ENCODE results near the gene DSG2. TPM values are rescaled to one million over a fixed set of nuclear protein-coding genes. Genes with fewer than 3 reads are reported as not detected.
"Not testable (repeated sequence)": the region's sequence is repeated elsewhere in the genome, so short reads cannot be mapped to it uniquely, and the experiment has no call there.

The DSG2 gene
- total RNA-seq, result 10.8 TPM

DNA sequence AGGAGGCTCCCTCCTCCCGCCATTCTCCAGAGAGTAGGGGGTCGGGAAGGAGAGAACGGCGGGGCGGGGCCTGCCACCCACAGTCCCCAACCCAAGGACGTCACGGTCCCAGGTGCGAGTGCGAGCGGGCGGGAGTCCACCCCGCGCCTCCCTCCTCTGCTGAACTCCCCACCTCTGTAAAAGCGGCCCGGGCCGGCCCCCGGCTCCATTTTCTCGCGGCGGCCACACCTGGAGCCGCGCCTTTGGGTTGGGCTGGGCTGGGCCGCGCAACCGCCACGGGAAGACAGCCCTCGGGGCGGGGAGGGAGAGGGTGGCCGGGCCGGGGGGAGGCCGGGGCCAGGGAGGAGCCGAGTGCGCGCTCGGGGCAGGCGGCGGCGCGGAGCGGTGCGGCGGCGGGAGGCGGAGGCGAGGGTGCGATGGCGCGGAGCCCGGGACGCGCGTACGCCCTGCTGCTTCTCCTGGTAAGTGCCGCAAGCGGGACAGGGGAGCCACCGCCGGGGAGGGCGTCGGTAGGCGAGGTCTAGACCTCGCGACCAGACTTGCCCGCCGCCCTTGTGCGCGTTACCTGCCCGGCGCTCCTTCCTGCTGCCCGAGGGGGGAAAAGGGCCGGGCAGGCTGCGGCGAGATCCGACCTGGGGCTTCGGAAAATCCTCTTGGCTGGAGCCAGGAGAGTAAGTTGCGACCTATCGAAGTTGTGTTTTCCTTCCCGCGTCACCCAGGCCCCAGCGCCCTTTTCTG, at the start of gene DSG2:
Gene DSG2 (plus strand): TSS at position 342 of the 738 bp plus-strand sequence. CDS start 75 bp downstream, at position 417.
- peak; percentile 60 for DNase-seq (ENCODE audit: low spot score)
- intact Hi-C loops (cut with DNase I), result no loop called here
- ATAC-seq, result peak; percentile 80

DNA sequence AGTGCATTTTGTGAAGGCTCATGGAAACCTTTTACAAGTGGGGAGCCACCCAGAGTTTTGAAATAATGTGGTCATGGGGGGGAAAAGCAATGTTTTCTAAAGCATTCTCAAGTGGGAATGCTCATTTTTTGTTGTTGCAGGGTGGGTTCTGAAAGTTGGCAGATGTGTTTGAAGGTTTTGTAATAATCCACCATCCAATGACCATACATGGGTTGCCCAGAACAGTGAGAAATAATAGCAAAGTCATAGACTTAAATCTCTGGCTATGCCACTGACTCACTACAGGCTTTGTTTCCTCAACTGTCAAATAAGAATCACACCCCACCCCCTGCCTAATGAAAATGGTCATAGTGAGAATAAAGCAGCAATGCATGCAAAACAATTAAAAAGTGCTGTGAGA, 47.6 kb upstream of the DSG2 start:
- intact Hi-C loops (cut with DNase I), result no loop called here
- DNase-seq (ENCODE audit: low spot score), result no peak
- no peak for ATAC-seq

DNA sequence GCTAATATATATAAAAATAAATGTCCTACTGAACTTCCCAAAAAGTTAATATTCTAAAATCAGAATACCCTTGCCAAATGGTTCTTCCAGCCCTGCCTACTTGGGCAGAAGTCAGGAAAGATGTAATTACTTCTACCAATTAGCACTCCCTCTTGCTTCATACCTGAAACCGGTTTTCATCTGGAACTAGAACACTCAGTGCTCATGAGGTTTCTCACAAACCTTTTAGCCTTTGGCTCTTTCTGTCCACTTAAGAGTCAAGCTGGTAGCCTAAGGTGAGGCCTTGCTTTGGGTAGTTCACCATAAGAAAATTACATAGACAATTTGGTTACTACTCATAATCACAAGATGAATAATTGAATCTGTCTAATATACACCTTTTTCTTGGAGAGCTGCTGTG, 46.4 kb upstream of the DSG2 start:
- no peak for DNase-seq (ENCODE audit: low spot score)
- intact Hi-C loops (cut with DNase I), result no loop called here
- ATAC-seq, result no peak

DNA sequence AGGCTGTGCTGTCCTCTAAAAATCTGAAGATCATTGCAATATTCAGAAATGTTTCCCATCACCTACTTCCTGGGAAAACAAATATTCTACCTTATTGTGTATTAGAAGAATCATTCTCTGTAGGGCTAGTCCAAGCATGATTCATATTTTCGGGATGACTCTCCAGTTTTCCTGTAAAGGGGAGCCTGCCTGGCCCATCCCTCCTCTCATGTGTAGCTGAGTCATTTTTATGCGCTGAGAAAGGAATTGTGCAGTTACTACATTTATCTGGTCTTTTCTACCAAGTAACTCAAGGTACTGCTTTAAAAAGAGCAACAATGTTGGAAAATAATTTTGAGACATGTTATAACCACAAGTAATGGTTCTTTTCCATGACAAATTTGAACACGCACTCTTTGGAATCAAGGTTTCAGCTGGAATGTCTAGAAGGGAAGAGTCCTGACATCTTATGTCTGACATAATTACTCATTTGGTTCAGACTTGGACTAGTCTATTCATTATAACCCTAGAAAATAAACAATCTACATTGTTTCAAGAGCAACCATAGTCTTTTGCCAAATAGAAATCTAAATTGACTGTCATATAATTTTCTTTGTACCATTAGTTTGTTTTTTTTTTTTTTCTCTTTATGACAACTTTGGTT, 43.8 kb upstream of the DSG2 start:
- DNase-seq (ENCODE audit: low spot score) (no peak), ATAC-seq (no peak)
- intact Hi-C loops (cut with DNase I), result no loop called here

DNA sequence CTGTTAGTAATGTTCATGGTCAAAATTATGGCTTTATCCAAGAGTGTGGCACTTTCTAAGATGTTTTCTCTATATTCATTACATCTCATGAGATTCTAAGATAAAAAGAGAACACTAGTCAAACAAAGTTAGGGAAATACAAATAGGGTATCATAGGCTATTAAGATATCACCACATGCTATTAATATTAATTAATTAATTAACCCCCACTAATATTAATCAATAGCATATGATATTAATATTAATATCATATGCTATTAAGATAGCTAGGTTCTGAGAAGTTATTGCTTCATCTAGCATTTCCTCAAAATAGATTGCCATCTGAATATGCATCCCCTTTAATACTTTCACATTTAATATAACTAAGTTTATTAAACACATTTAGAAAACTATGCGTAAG, 28.3 kb upstream of the DSG2 start:
- no peak for ATAC-seq
- intact Hi-C loops (cut with DNase I), result no loop called here
- DNase-seq (ENCODE audit: low spot score), result no peak

DNA sequence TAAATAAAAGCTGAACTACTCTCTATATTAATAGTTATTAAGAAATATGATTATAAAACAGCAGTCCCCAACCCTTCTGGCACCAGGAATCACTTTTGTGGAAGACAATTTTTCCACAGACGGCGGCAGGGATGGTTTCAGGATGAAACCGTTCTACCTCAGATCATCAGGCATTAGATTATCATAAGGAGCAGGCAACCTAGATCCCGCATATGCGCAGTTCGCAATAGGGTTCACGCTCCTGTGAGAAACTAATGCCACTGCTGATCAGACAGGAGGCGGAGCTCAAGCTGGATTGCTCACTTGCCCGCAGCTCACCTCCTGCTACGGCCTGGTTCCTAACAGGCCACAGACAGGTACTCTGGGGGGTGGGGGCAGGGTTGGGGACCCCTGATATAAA, 19.3 kb upstream of the DSG2 start:
- ATAC-seq, result no peak
- DNase-seq (ENCODE audit: low spot score), result no peak
- intact Hi-C loops (cut with DNase I), result no loop called here

DNA sequence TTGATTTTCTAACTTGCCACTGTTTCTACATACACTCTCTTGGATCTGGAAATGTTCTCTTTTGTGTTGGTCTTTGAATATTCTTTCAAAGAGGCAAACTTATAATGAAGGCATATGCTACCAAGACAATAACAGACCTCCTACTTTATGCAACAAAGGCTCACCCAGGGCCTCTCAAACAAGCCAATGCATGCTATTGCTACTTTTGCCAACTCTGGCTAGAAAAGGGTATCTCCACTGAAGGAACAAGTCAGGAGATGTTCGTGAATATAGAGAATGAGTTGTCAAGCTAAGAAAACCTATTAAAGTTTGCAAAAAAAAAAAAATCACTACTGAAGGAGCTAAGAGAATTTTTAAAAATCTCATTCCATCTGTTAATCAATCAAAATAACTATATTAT, 15.9 kb upstream of the DSG2 start:
- ATAC-seq, result no peak
- intact Hi-C loops (cut with DNase I), result no loop called here
- no peak for DNase-seq (ENCODE audit: low spot score)

DNA sequence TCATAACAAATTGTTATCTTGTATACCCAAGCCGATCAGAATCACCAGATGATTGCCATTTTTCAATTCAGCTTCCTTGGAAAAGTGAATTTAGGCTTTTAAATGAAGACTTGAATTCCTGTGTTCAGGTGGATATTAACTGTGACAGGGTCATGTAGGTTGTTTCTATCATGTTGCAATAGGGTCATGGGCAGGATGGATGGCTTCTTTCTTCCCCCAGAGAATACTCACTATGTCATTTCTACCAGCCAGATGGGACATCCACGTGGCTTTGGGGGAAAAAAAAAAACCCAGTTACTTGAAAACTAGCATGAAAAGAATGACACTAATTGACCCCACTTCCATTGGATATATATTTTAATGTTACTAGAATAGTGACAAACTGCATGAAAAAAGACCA, 14.6 kb upstream of the DSG2 start:
- intact Hi-C loops (cut with DNase I), result no loop called here
- no peak for DNase-seq (ENCODE audit: low spot score)
- no peak for ATAC-seq

DNA sequence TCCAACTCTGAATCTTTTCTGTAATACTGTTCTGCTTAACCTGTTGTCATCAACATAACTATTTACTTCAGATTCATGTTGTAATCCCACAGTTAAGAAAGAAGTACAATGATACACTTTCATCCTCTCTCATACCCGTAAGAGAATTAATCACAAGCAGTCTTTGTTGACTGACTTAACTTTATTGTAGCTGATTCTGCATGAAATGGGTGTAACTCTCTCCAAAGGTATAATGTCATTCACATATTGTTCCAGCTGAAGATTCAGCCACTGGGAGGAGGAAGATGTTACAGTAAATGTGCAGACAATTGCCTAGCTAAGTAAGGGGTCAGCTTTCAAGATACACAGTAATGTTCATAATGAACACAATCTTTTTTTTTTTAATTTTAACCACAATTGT, 13.5 kb upstream of the DSG2 start:
- ATAC-seq, result no peak
- no peak for DNase-seq (ENCODE audit: low spot score)
- intact Hi-C loops (cut with DNase I), result no loop called here

DNA sequence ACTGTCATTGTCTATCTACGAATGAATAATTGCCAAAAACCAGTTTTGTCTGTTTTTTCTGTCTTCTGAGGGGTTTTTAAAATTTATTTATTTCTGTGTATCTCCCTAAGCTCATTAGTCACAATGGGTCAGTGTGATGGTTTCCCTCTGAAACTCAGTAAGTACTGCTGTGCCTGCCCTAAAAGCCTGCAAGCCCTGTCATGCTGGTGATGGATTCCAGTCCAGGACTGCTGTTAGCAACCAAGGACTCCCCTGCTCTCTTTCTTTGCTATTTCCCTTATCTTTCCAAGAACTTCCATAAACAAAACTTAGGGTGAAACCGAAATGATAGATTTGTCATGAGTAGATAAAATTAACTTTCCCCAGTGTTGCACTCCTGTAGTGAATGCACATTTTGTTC, 11.8 kb upstream of the DSG2 start:
- no peak for ATAC-seq

DNA sequence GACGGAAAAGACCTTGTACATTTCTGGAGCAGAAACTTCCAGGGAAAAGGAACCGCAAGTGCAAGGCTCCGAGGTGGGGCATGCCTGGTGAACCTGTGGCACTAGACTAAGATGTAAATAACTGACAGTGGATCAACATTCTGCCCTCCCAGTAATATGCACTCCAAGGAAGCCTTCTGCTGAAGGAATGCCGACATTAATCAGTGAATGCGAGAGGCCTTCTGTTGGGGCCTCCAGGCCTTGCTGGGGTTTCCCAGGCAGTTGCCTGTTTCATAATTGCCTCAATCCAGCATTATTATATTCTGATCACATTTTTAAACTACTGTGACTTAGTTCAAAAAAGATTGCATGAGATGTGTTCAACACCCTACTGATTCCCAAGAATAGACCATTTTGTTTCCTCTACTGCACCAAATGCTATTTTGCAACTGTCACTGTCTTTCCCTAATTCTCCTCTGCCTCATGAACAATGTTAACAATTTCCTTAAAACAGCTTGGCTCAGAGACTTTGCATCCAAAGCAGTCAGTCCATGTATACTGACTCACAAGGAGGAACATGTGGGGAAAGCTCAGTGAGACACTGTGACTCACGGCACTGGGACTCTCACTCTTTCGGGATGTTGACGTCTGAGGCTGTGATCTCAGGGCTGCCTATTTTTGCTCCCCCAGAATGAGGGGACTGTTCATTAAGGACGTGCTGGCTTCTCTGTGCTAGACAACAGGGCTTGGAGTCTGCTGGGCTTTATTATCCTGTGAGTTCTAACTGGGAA, 10.5 kb upstream of the DSG2 start:
- no peak for ATAC-seq

More for the DNA sequence above, 11.8 kb upstream of the DSG2 start:
- intact Hi-C loops (cut with DNase I), result no loop called here
- no peak for DNase-seq (ENCODE audit: low spot score)

DNA sequence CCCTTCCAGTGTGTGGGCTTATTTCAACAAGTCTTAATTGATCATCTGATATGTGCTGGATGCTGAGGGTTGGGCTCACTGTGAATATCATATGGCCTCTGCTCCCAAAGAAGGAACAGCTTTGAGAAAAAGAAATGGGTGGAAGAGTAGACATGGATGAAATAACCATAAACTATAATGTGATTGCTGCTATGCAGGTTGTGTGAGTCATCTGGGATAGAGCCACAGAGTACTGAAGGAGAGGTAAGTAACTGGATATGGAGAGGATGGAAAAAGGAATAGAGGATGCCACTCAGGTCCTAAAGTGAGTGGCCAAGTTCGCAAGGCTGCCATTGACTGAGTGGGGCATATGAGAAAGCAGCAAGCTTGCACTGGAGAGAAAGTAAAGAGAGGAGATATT, 8.7 kb upstream of the DSG2 start:
- ATAC-seq, result no peak
- intact Hi-C loops (cut with DNase I), result no loop called here

More for the DNA sequence above, 10.5 kb upstream of the DSG2 start:
- intact Hi-C loops (cut with DNase I), result no loop called here
- DNase-seq (ENCODE audit: low spot score), result no peak

DNA sequence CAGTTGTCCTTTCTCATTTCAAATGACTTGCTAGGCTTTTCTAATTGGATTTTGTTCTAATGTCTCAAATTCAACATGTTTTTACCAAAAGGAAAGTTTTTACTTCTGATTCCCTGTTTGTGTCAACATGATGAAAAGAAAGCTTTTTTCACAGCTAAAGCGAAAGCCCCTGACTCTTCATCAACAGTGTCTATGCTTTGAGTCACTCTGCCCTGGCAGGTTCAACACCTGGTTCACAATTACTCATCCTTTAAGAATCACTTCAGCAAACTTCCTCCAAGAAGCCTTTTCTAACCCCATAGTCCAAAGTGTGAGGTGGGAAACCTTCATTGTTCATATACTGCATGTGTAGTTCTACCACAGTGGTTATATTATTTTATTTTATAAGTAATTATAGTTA, 7.6 kb upstream of the DSG2 start:
- DNase-seq (ENCODE audit: low spot score), result no peak
- ATAC-seq, result no peak
- intact Hi-C loops (cut with DNase I), result no loop called here

More for the DNA sequence above, 8.7 kb upstream of the DSG2 start:
- DNase-seq (ENCODE audit: low spot score), result no peak

DNA sequence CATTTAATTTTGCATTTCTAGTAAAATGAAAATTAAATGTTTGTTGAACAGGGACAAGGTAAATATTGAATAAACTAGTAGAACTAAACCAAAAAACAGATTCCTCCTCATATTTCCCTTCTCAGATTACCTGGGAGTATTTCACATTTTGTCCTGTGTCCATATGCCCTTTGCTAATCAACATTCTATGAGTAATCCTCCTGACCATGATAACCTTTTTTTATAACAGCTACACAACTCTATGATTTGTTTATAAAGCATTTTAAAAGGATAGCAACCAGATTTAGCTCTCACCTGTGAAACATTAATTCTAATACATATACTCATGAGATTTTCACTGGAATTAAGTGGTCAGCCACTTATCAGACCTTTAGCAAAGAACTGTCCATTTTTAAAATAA, 7.1 kb upstream of the DSG2 start:
- DNase-seq (ENCODE audit: low spot score) (no peak), ATAC-seq (no peak)
- intact Hi-C loops (cut with DNase I), result no loop called here

DNA sequence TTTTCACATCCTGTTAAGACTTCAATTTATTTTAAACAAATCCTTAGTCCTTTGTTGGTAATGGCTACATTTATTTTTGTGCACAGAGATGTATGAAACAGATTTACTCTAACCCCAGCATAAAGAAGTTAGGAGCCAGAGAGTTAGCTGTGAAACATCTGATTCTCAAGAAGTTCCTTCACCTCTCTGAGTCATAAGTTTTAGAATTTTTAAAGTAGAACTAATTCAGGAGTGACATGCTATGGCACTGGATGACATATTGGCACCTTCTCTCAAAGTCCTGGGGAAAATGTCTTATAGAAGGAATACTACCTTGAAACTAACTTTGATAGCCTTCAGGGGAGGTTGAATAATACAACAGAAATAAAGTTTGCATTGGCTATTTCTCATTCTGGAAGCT, 6.4 kb upstream of the DSG2 start:
- no peak for DNase-seq (ENCODE audit: low spot score)
- intact Hi-C loops (cut with DNase I), result no loop called here
- no peak for ATAC-seq

DNA sequence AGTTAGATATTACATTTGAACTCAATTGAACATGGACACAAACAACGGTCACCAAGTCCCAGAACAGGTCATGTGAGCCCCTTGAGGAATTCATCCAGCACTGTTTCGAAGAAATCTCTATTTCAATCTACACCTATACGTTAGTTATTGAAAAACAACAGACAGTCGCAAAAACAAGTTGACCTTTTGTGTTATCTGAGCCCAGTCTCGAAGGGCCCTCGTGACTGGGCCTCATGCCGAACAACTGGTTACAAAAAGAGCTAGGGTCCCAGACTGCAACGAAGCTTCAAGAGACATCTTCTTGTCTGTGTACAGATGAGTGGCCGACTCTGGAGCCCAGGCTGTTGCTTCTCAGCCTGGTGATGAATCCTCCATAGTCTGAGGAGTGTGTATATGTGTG, 5.3 kb upstream of the DSG2 start:
- ATAC-seq (no peak), DNase-seq (ENCODE audit: low spot score) (no peak)
- intact Hi-C loops (cut with DNase I), result no loop called here

DNA sequence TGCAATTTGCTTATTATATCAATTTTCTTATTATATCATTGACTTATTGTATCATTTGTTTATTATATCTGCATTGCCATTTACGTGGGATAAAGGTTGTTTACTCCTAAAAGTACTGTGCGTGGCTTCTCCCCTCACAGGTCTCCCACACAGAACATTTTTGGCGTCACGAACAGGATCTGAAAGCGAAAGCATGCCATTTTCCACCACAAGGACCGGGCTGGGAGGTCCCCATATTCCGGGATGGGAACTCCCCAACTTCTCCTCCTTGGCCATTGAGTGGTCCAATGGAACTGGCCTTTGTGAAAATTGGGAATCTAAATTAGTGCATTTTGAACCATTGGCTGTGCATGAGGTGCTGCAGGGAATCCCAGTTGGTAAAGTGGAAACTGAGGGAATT, 4.8 kb upstream of the DSG2 start:
- no peak for ATAC-seq
- intact Hi-C loops (cut with DNase I), result no loop called here
- no peak for DNase-seq (ENCODE audit: low spot score)

DNA sequence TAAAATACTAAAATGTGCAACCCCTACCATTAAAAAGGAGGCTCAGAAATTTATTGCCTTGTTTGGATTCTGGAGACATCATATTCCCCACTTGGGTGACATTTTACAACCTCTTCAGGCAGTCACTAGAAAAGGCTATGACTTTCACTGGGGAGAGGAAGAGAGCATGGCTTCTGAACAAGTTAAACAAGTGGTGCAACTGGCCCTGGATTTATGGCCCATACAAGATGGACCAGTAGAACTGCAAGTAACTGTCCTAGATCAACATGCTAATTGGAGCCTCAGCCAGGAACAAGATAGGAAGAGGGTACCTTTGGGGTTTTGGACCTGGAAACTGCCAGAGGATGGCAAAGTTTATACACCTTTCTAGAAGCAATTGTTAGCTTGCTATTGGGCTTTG, 4.0 kb upstream of the DSG2 start:
- intact Hi-C loops (cut with DNase I), result no loop called here
- DNase-seq (ENCODE audit: low spot score), result no peak
- no peak for ATAC-seq

DNA sequence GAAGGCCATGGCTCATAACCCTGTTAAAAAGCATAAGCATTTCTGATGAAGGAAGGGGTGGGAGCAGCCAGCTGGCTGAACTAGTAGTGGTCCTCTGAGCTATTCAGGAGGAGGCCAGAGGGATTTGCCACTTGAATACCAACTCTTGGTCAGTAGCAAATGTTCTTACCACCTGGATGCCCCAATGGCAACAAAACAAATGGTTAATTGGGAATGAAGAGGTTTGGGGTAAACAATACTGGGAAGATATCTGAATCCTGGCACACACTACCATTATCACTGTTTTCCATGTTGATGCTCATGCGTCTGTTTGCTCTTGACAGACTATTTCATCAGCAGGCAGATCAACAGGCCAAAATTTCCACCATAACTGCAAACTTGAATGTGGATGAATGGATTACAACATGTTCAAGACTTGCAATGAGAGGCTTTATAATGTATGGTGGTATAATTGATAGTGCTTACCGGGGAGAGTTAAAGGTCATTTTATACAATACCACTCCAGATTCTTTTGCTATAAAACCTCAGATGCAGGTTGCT, 3.2 kb upstream of the DSG2 start:
- DNase-seq (ENCODE audit: low spot score); intact Hi-C loops (cut with DNase I): not testable (repeated sequence)

DNA sequence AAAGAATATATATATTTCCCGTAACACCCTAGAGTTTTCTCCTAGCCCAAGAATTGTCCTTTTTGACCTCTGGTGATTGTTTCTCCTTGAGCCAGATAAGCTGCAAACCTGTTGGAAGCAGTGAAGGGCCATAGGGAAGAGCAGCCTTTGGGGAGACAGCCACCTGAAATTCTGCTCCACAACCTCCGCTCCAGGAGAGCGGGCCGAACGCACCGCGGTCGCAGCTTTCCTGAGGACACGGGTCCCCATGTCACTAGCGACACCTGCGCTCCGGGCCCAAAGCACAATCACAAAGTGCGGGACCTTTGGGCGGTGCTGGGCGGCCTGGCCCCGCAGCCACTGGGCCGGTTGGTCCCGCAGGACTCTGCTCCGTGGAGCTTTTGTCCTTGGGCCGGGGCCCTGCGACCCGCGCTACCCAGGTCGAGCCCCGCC, 557 bp upstream of the DSG2 start:
- peak; percentile 42 for ATAC-seq
- no peak for DNase-seq (ENCODE audit: low spot score)
- intact Hi-C loops (cut with DNase I), result no loop called here

More for the DNA sequence above, 3.2 kb upstream of the DSG2 start:
- not testable (repeated sequence) for ATAC-seq

Measured in sciatic nerve (tissue), 2 donors.